CD4-positive, CD25-positive, alpha-beta regulatory T cell (primary cell): ENCODE data around the gene PALLD. TPM values are rescaled to one million over a fixed set of nuclear protein-coding genes. Genes with fewer than 3 reads are reported as not detected.

ENCODE experiments used
- ATAC-seq, 2 donors: fragments of 150-1000 bp; cut with Tn5 transposase; one replicate each; pipeline ENCODE4 v1.10.0; 2021; ENCODE audit warnings: low read depth in 2 of 2, moderate number of reproducible peaks in 2 of 2, moderate library complexity in 1 of 2
- DNase-seq, 3 donors: peaks; one replicate each; pipeline versions ENCODE4 v3.0.0 to v3.0.0-alpha.2; 2012 to 2022; ENCODE audit warnings: mixed read lengths in 1 of 3
- H3K27ac ChIP-seq: one replicate; pipeline ENCODE4 v1.7.0; 2013; ENCODE audit warnings: mild to moderate bottlenecking, low read length; ENCODE audit not compliant: insufficient read depth, poor library complexity, severe bottlenecking
- H3K27me3 ChIP-seq: one replicate; pipeline ENCODE4 v1.7.0; 2013; ENCODE audit warnings: low read length; ENCODE audit not compliant: control insufficient read depth, insufficient read depth
- H3K36me3 ChIP-seq: one replicate; pipeline ENCODE4 v1.7.0; 2013; ENCODE audit warnings: mild to moderate bottlenecking, low read length, moderate library complexity; ENCODE audit not compliant: control insufficient read depth, insufficient read depth
- H3K4me1 ChIP-seq: 2 replicates; pipeline ENCODE4 v1.7.0; 2013; ENCODE audit warnings: mild to moderate bottlenecking, low read length; ENCODE audit not compliant: insufficient read depth, control insufficient read depth, poor library complexity, severe bottlenecking
- H3K4me3 ChIP-seq: one replicate; pipeline ENCODE4 v1.7.0; 2013; ENCODE audit warnings: low read depth, mild to moderate bottlenecking, low read length, moderate library complexity
- H3K9me3 ChIP-seq, 2 experiments: 1 replicate in 1 of 2; 2 replicates in 1 of 2; pipeline ENCODE4 v1.7.0; 2013; ENCODE audit warnings: low read length in 2 of 2, mild to moderate bottlenecking in 1 of 2, moderate library complexity in 1 of 2; ENCODE audit not compliant: control insufficient read depth in 2 of 2
- H3K27ac Mint-ChIP-seq, 3 donors: one replicate each; pipeline ENCODE4 v1.8.0; 2020 to 2022; ENCODE audit warnings: mild to moderate bottlenecking in 3 of 3, mixed read lengths in 3 of 3, moderate library complexity in 2 of 3
- H3K27me3 Mint-ChIP-seq: one replicate; pipeline ENCODE4 v1.8.0; 2022; ENCODE audit warnings: mild to moderate bottlenecking, mixed read lengths
- H3K36me3 Mint-ChIP-seq: one replicate; pipeline ENCODE4 v1.8.0; 2020; ENCODE audit warnings: mixed read lengths
- H3K4me1 Mint-ChIP-seq, 4 donors: one replicate each; pipeline ENCODE4 v1.8.0; 2020 to 2022; ENCODE audit warnings: mixed read lengths in 4 of 4, mild to moderate bottlenecking in 1 of 4
- H3K4me3 Mint-ChIP-seq, 4 donors: one replicate each; pipeline ENCODE4 v1.8.0; 2020 to 2022; ENCODE audit warnings: mild to moderate bottlenecking in 4 of 4, mixed read lengths in 4 of 4, moderate library complexity in 3 of 4
- H3K9me3 Mint-ChIP-seq, 7 donors: one replicate each; pipeline ENCODE4 v1.8.0; 2020 to 2022; ENCODE audit warnings: mixed read lengths in 7 of 7, mild to moderate bottlenecking in 3 of 7, moderate library complexity in 2 of 7
- polyA plus RNA-seq, 4 donors: library from polyadenylated mRNA; unstranded; fragments of 300-500 nt; fragmentation: Illumina TruSeq; gene quantifications; one replicate each; pipeline ENCODE4 v1.2.3, GENCODE V29; 2021
- total RNA-seq: library from RNA; stranded (reverse); gene quantifications from one replicate; pipeline ENCODE4 v1.2.3, GENCODE V29; 2022

PALLD gene
- total and polyA plus RNA-seq, 5 donors from 2014 or later: 0.37 to 1.9 (median 0.76) TPM; not detected in 1

DNA sequence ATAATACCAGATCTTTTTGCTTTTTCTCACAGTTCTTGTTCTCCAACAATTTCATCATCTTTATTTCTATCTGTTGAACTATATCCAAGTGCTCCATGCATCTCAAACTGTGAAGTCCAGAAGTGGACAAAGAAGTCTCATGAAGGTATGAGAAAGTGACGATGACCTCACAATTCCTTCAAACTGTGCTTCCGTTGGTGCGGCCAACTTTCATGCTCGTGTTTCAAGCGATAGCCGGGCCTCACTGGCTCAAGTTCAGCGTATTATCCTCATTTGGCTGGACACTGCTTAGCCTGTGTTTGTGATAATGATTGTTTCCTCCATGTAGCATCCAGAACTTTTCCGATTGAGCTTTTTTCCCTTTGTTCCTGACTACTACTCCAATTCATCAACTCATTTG, 143.1 kb downstream of the PALLD start:
- Mint-ChIP-seq H3K9me3 (peaks cover 0 to 4% (median 1%) of the 10 kb centered on the region in 7 donors), H3K36me3 (no peaks in the 10 kb centered on the region), H3K27ac (no peak overlapping the region), H3K4me1 (no peaks in the 10 kb centered on the region), H3K27me3 (no peaks in the 10 kb centered on the region), H3K4me3 (no peak overlapping the region)
- no peak overlapping the region for H3K27ac ChIP-seq
- H3K36me3 ChIP-seq: no peaks in the 10 kb centered on the region
- ATAC-seq (no peak), DNase-seq (no peak)
- no peak overlapping the region for H3K4me3 ChIP-seq
- no peaks in the 10 kb centered on the region for H3K9me3 ChIP-seq
- H3K4me1 ChIP-seq: no peaks in the 10 kb centered on the region
- H3K27me3 ChIP-seq: peaks cover 2% of the 10 kb centered on the region

GRCh38 chr4:168641811-168642140, 144.9 kb downstream of the PALLD start:
- no peak for DNase-seq
- peaks cover 5% of the 10 kb centered on the region for H3K27me3 Mint-ChIP-seq
- H3K9me3 Mint-ChIP-seq: peaks cover 0 to 4% (median 1%) of the 10 kb centered on the region in 7 donors
- Histone ChIP-seq H3K4me1 (no peaks in the 10 kb centered on the region), H3K36me3 (no peaks in the 10 kb centered on the region), H3K9me3 (no peaks in the 10 kb centered on the region), H3K27me3 (no peaks in the 10 kb centered on the region), H3K4me3 (no peak overlapping the region), H3K27ac (no peak overlapping the region)
- no peaks in the 10 kb centered on the region for H3K4me1 Mint-ChIP-seq
- no peak overlapping the region for H3K4me3 Mint-ChIP-seq
- no peaks in the 10 kb centered on the region for H3K36me3 Mint-ChIP-seq
- ATAC-seq: no peak
- no peak overlapping the region for H3K27ac Mint-ChIP-seq

- Histone ChIP-seq H3K36me3 (no peaks in the 10 kb centered on the region), H3K9me3 (no peaks in the 10 kb centered on the region), H3K27me3 (no peaks in the 10 kb centered on the region), H3K4me3 (no peak overlapping the region), H3K27ac (no peak overlapping the region), H3K4me1 (no peaks in the 10 kb centered on the region)
- Mint-ChIP-seq H3K9me3 (peaks cover 0 to 4% (median 1%) of the 10 kb centered on the region in 7 donors), H3K27me3 (peaks cover 5% of the 10 kb centered on the region), H3K4me1 (no peaks in the 10 kb centered on the region), H3K36me3 (no peaks in the 10 kb centered on the region), H3K4me3 (no peak overlapping the region), H3K27ac (no peak overlapping the region)
- no peak for DNase-seq
- ATAC-seq: no peak
Observed at GRCh38 chr4:168642591-168642990, 145.7 kb downstream of the PALLD start.

- no peaks in the 10 kb centered on the region for H3K36me3 ChIP-seq
- no peaks in the 10 kb centered on the region for H3K36me3 Mint-ChIP-seq
- no peaks in the 10 kb centered on the region for H3K9me3 ChIP-seq
- H3K9me3 Mint-ChIP-seq: peaks cover 0 to 4% (median 1%) of the 10 kb centered on the region in 7 donors
- peaks cover 5% of the 10 kb centered on the region for H3K27me3 Mint-ChIP-seq
- H3K27ac Mint-ChIP-seq: no peak overlapping the region
- ATAC-seq (no peak), DNase-seq (no peak)
- no peaks in the 10 kb centered on the region for H3K4me1 Mint-ChIP-seq
- no peak overlapping the region for H3K4me3 Mint-ChIP-seq
- no peak overlapping the region for H3K4me3 ChIP-seq
- H3K4me1 ChIP-seq: no peaks in the 10 kb centered on the region
- no peaks in the 10 kb centered on the region for H3K27me3 ChIP-seq
- no peak overlapping the region for H3K27ac ChIP-seq
Observed at GRCh38 chr4:168643111-168643795, 146.4 kb downstream of the PALLD start.

GRCh38 chr4:168643796-168644159, 146.9 kb downstream of the PALLD start:
- H3K4me1 ChIP-seq: no peaks in the 10 kb centered on the region
- peaks cover 0 to 3% (median 1%) of the 10 kb centered on the region in 7 donors for H3K9me3 Mint-ChIP-seq
- no peak overlapping the region for H3K4me3 ChIP-seq
- H3K4me1 Mint-ChIP-seq: no peaks in the 10 kb centered on the region
- H3K27me3 Mint-ChIP-seq: peaks cover 5% of the 10 kb centered on the region
- H3K36me3 ChIP-seq: no peaks in the 10 kb centered on the region
- H3K27ac Mint-ChIP-seq: no peak overlapping the region
- H3K36me3 Mint-ChIP-seq: no peaks in the 10 kb centered on the region
- no peak overlapping the region for H3K27ac ChIP-seq
- ATAC-seq (no peak), DNase-seq (no peak)
- H3K27me3 ChIP-seq: peaks cover 3% of the 10 kb centered on the region
- no peak overlapping the region for H3K4me3 Mint-ChIP-seq
- no peaks in the 10 kb centered on the region for H3K9me3 ChIP-seq

- Mint-ChIP-seq H3K4me1 (no peaks in the 10 kb centered on the region), H3K9me3 (no peaks in the 10 kb centered on the region), H3K27ac (no peak overlapping the region), H3K4me3 (no peak overlapping the region), H3K36me3 (no peaks in the 10 kb centered on the region), H3K27me3 (peaks cover 5% of the 10 kb centered on the region)
- Histone ChIP-seq H3K9me3 (no peaks in the 10 kb centered on the region), H3K27me3 (peaks cover 5% of the 10 kb centered on the region), H3K36me3 (no peaks in the 10 kb centered on the region), H3K27ac (no peak overlapping the region), H3K4me3 (no peak overlapping the region), H3K4me1 (no peaks in the 10 kb centered on the region)
- ATAC-seq (no peak), DNase-seq (no peak)
Observed at GRCh38 chr4:168646001-168646768, 149.3 kb downstream of the PALLD start.

- Mint-ChIP-seq H3K4me1 (no peaks in the 10 kb centered on the region), H3K9me3 (no peaks in the 10 kb centered on the region), H3K36me3 (no peaks in the 10 kb centered on the region), H3K27ac (no peak overlapping the region), H3K27me3 (peaks cover 5% of the 10 kb centered on the region), H3K4me3 (no peak overlapping the region)
- Histone ChIP-seq H3K36me3 (no peaks in the 10 kb centered on the region), H3K27me3 (peaks cover 5% of the 10 kb centered on the region), H3K27ac (no peak overlapping the region), H3K4me1 (no peaks in the 10 kb centered on the region), H3K4me3 (no peak overlapping the region), H3K9me3 (no peaks in the 10 kb centered on the region)
- DNase-seq (no peak), ATAC-seq (no peak)
Observed at GRCh38 chr4:168647646-168648375, 151.0 kb downstream of the PALLD start.
